Endodermal cell (in vitro differentiated cells): Measurements from ENCODE around the gene DNAH11. TPM values are rescaled to one million over a fixed set of nuclear protein-coding genes. Genes with fewer than 3 reads are reported as not detected.

Experiments used
- DNase-seq: peaks from one replicate; pipeline ENCODE4 v3.0.0-alpha.2; 2017
- H3K27ac ChIP-seq: 2 replicates; pipeline ENCODE4 v1.5.1; 2013; ENCODE audit warnings: mild to moderate bottlenecking, low read depth, low read length, moderate library complexity
- H3K27me3 ChIP-seq: 2 replicates; pipeline ENCODE4 v1.6.1; 2013; ENCODE audit warnings: mild to moderate bottlenecking, low read length, moderate library complexity; ENCODE audit not compliant: insufficient read depth, control insufficient read depth, poor library complexity, severe bottlenecking
- H3K36me3 ChIP-seq: 2 replicates; pipeline ENCODE4 v1.7.0; 2013; ENCODE audit warnings: mild to moderate bottlenecking, low read length, moderate library complexity; ENCODE audit not compliant: control insufficient read depth, insufficient read depth
- H3K4me1 ChIP-seq: one replicate; pipeline ENCODE4 v1.7.0; 2013; ENCODE audit warnings: low read length; ENCODE audit not compliant: control insufficient read depth, insufficient read depth
- H3K4me3 ChIP-seq: 2 replicates; pipeline ENCODE4 v1.5.1; 2013; ENCODE audit warnings: mild to moderate bottlenecking, low read length, moderate library complexity
- H3K9ac ChIP-seq: 2 replicates; pipeline ENCODE4 v1.6.1; 2013; ENCODE audit warnings: mild to moderate bottlenecking, low read length, moderate library complexity; ENCODE audit not compliant: poor library complexity, severe bottlenecking; ENCODE audit errors: extremely low read depth
- H3K9me3 ChIP-seq: 2 replicates; pipeline ENCODE4 v1.6.1; 2013; ENCODE audit warnings: mild to moderate bottlenecking, low read length, moderate library complexity; ENCODE audit not compliant: control insufficient read depth
- H3K27ac Mint-ChIP-seq: 2 replicates; pipeline ENCODE4 v1.8.0; 2020; ENCODE audit warnings: mixed read lengths
- H3K27me3 Mint-ChIP-seq: 2 replicates; pipeline ENCODE4 v1.8.0; 2021; ENCODE audit warnings: mild to moderate bottlenecking, mixed read lengths; ENCODE audit not compliant: insufficient read depth
- H3K36me3 Mint-ChIP-seq: 2 replicates; pipeline ENCODE4 v1.8.0; 2020; ENCODE audit warnings: low read depth, mixed read lengths
- H3K4me1 Mint-ChIP-seq: 2 replicates; pipeline ENCODE4 v1.8.0; 2020; ENCODE audit warnings: mixed read lengths
- H3K4me3 Mint-ChIP-seq: 2 replicates; pipeline ENCODE4 v1.8.0; 2020; ENCODE audit warnings: mild to moderate bottlenecking, moderate library complexity, mixed read lengths
- H3K9me3 Mint-ChIP-seq: 2 replicates; pipeline ENCODE4 v1.8.0; 2020; ENCODE audit warnings: mild to moderate bottlenecking, mixed read lengths
- CTCF ChIP-seq: fragments of 200-600 bp; sonication (generic); conservative IDR thresholded peaks from 2 replicates; pipeline ENCODE4 v1.5.0; 2021; ENCODE audit warnings: antibody characterized with exemption, mild to moderate bottlenecking
- WGBS, 2 experiments: methylation state at CpG; one replicate each; pipeline versions ENCODE4 v1.1.5 to v1.1.7; 2013; ENCODE audit warnings: missing lambda C conversion rate in 2 of 2, mixed read lengths in 1 of 2; ENCODE audit not compliant: insufficient coverage in 1 of 2, insufficient read length in 1 of 2; 5-methylcytosine and 5-hydroxymethylcytosine counted together
- total RNA-seq, 2 donors: library from RNA; stranded (reverse); fragmentation: NEBNext Ultra II Directional in 1 of 2; extraction: Animal tissue kit (Norgen Biotek cat#: 25700) in 1 of 2; gene quantifications; 2 replicates in 1 of 2; 3 replicates in 1 of 2; pipeline ENCODE4 v1.2.1, GENCODE V29; 2021

Gene DNAH11
- total RNA-seq, 2 donors from 2014 or later, result 0.80 to 0.99 TPM

GRCh38 chr7:21616091-21616490, 73.3 kb downstream of the DNAH11 start:
- Histone ChIP-seq H3K9ac (no peak overlapping the region), H3K4me1 (no peaks in the 10 kb centered on the region), H3K27ac (no peak overlapping the region), H3K36me3 (no peaks in the 10 kb centered on the region), H3K9me3 (no peaks in the 10 kb centered on the region), H3K27me3 (no peaks in the 10 kb centered on the region), H3K4me3 (no peak overlapping the region)
- 92% methylated on average over 2 of the region's 2 CpGs; no CpG with 5 or more reads in 1 of the 2 experiments for WGBS, 2 experiments
- H3K36me3 Mint-ChIP-seq, result no peaks in the 10 kb centered on the region
- no peak overlapping the region for H3K27ac Mint-ChIP-seq
- H3K4me1 Mint-ChIP-seq, result no peaks in the 10 kb centered on the region
- H3K27me3 Mint-ChIP-seq, result peaks cover 2% of the 10 kb centered on the region
- no peaks in the 10 kb centered on the region for H3K9me3 Mint-ChIP-seq
- H3K4me3 Mint-ChIP-seq, result no peak overlapping the region
- DNase-seq, result no peak
- no peak for TF ChIP-seq CTCF

GRCh38 chr7:21616796-21617436, 74.1 kb downstream of the DNAH11 start:
- DNase-seq, result no peak
- no peak for TF ChIP-seq CTCF
- WGBS, 2 experiments, result 82 to 92% methylated on average over 2 to 7 of the region's 7 CpGs
- Mint-ChIP-seq H3K4me3 (no peak overlapping the region), H3K36me3 (no peaks in the 10 kb centered on the region), H3K4me1 (no peaks in the 10 kb centered on the region), H3K27ac (no peak overlapping the region), H3K27me3 (peaks cover 2% of the 10 kb centered on the region), H3K9me3 (peaks cover 3% of the 10 kb centered on the region)
- no peak overlapping the region for H3K27ac ChIP-seq
- no peak overlapping the region for H3K4me3 ChIP-seq
- H3K36me3 ChIP-seq, result no peaks in the 10 kb centered on the region
- H3K9me3 ChIP-seq, result no peaks in the 10 kb centered on the region
- no peak overlapping the region for H3K9ac ChIP-seq
- no peaks in the 10 kb centered on the region for H3K27me3 ChIP-seq
- H3K4me1 ChIP-seq, result no peaks in the 10 kb centered on the region

GRCh38 chr7:21617513-21617912, 74.7 kb downstream of the DNAH11 start:
- no peaks in the 10 kb centered on the region for H3K36me3 ChIP-seq
- no peaks in the 10 kb centered on the region for H3K27me3 ChIP-seq
- DNase-seq, result no peak
- Mint-ChIP-seq H3K36me3 (no peaks in the 10 kb centered on the region), H3K4me1 (no peaks in the 10 kb centered on the region), H3K9me3 (peaks cover 6% of the 10 kb centered on the region), H3K4me3 (no peak overlapping the region), H3K27ac (no peak overlapping the region), H3K27me3 (peaks cover 2% of the 10 kb centered on the region)
- 92 to 96% methylated on average over 3 of the region's 3 CpGs for WGBS, 2 experiments
- no peak overlapping the region for H3K27ac ChIP-seq
- H3K9ac ChIP-seq, result no peak overlapping the region
- no peaks in the 10 kb centered on the region for H3K9me3 ChIP-seq
- no peaks in the 10 kb centered on the region for H3K4me1 ChIP-seq
- H3K4me3 ChIP-seq, result no peak overlapping the region
- TF ChIP-seq CTCF, result no peak
